ENCODE results near the gene TAS2R5. TPM values are rescaled to one million over a fixed set of nuclear protein-coding genes. Genes with fewer than 3 reads are reported as not detected.
"Not testable (repeated sequence)": the region's sequence is repeated elsewhere in the genome, so short reads cannot be mapped to it uniquely, and the experiment has no call there.

TAS2R5 gene
- total RNA-seq, 2 donors from 2014 or later: 3.1 to 3.6 TPM

GRCh38 chr7:141748396-141748795 lies 41.6 kb upstream of the TAS2R5 start:
- Mint-ChIP-seq H3K27me3 (ENCODE audit: insufficient read depth) (no peaks in the 10 kb centered on the region), H3K36me3 (ENCODE audit: low read depth) (peaks cover 87% of the 10 kb centered on the region), H3K27ac (no peak overlapping the region), H3K4me1 (no peaks in the 10 kb centered on the region), H3K9me3 (peaks cover 37% of the 10 kb centered on the region), H3K4me3 (no peak overlapping the region)
- H3K9ac ChIP-seq (ENCODE audit: extremely low read depth, low read length, poor library complexity, severe bottlenecking): no peak overlapping the region
- no peaks in the 10 kb centered on the region for H3K27me3 ChIP-seq (ENCODE audit: control insufficient read depth, insufficient read depth, low read length, poor library complexity, severe bottlenecking)
- H3K4me3 ChIP-seq (ENCODE audit: low read length): no peak overlapping the region
- WGBS, 2 experiments (ENCODE audit: insufficient coverage in 1 of 2, insufficient read length in 1 of 2): 95 to 100% methylated on average over 2 of the region's 2 CpGs
- H3K36me3 ChIP-seq (ENCODE audit: control insufficient read depth, insufficient read depth, low read length): peaks cover 98% of the 10 kb centered on the region
- no peak for DNase-seq
- no peak overlapping the region for H3K27ac ChIP-seq (ENCODE audit: low read depth, low read length)
- H3K4me1 ChIP-seq (ENCODE audit: control insufficient read depth, insufficient read depth, low read length): no peaks in the 10 kb centered on the region
- no peak for TF ChIP-seq CTCF (conservative IDR thresholded peaks at IDR 0.05)
- H3K9me3 ChIP-seq (ENCODE audit: control insufficient read depth, low read length): peaks cover 50% of the 10 kb centered on the region

GRCh38 chr7:141751904-141752303 lies 38.1 kb upstream of the TAS2R5 start:
- not testable (repeated sequence) for H3K27ac ChIP-seq (ENCODE audit: low read depth, low read length); H3K4me1 Mint-ChIP-seq; H3K4me1 ChIP-seq (ENCODE audit: control insufficient read depth, insufficient read depth, low read length); H3K27me3 Mint-ChIP-seq (ENCODE audit: insufficient read depth); H3K27me3 ChIP-seq (ENCODE audit: control insufficient read depth, insufficient read depth, low read length, poor library complexity, severe bottlenecking); H3K27ac Mint-ChIP-seq; H3K9ac ChIP-seq (ENCODE audit: extremely low read depth, low read length, poor library complexity, severe bottlenecking); H3K4me3 Mint-ChIP-seq
- Histone ChIP-seq H3K36me3 (ENCODE audit: control insufficient read depth, insufficient read depth, low read length) (peaks cover 96% of the 10 kb centered on the region), H3K9me3 (ENCODE audit: control insufficient read depth, low read length) (peaks cover 58% of the 10 kb centered on the region), H3K4me3 (ENCODE audit: low read length) (peak overlapping the region; percentile 32)
- peak; percentile 60 for DNase-seq
- Mint-ChIP-seq H3K36me3 (ENCODE audit: low read depth) (peaks cover 91% of the 10 kb centered on the region), H3K9me3 (peaks cover 39% of the 10 kb centered on the region)
- WGBS, 2 experiments (ENCODE audit: insufficient coverage in 1 of 2, insufficient read length in 1 of 2): 92 to 97% methylated on average over 8 to 10 of the region's 10 CpGs

DNA sequence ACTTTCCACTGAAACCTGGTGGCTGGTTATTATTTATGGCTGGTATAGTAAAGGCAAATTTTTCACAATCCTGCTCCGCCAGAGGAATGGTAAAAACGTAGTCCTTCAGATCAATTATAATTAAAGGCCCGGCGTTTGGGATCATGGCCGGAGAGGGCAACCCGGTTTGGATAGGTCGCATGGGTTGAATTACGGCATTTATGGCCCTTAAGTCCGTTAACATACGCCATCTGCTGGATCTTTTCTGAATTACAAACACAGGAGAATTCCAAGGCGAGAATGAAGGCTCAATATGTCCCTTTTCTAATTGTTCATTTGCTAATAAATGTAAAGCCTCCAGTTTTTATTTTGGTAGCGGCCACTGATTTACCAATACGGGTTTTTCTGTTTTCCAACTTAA lies 37.4 kb upstream of the TAS2R5 start:
- H3K36me3 Mint-ChIP-seq (ENCODE audit: low read depth): peaks cover 98% of the 10 kb centered on the region
- H3K27ac Mint-ChIP-seq: no peak overlapping the region
- peaks cover 39% of the 10 kb centered on the region for H3K9me3 Mint-ChIP-seq
- H3K4me3 Mint-ChIP-seq: no peak overlapping the region
- no peak overlapping the region for H3K27ac ChIP-seq (ENCODE audit: low read depth, low read length)
- H3K27me3 ChIP-seq (ENCODE audit: control insufficient read depth, insufficient read depth, low read length, poor library complexity, severe bottlenecking): no peaks in the 10 kb centered on the region
- no peak overlapping the region for H3K9ac ChIP-seq (ENCODE audit: extremely low read depth, low read length, poor library complexity, severe bottlenecking)
- no peak for DNase-seq
- 93% methylated on average over 10 to 13 of the region's 13 CpGs for WGBS, 2 experiments (ENCODE audit: insufficient coverage in 1 of 2, insufficient read length in 1 of 2)
- peak; percentile 71 for TF ChIP-seq CTCF (conservative IDR thresholded peaks at IDR 0.05)
- H3K4me3 ChIP-seq (ENCODE audit: low read length): peak overlapping the region; percentile 32
- peaks cover 98% of the 10 kb centered on the region for H3K36me3 ChIP-seq (ENCODE audit: control insufficient read depth, insufficient read depth, low read length)
- no peaks in the 10 kb centered on the region for H3K27me3 Mint-ChIP-seq (ENCODE audit: insufficient read depth)
- H3K4me1 ChIP-seq (ENCODE audit: control insufficient read depth, insufficient read depth, low read length): no peaks in the 10 kb centered on the region
- no peaks in the 10 kb centered on the region for H3K4me1 Mint-ChIP-seq
- peaks cover 63% of the 10 kb centered on the region for H3K9me3 ChIP-seq (ENCODE audit: control insufficient read depth, low read length)

DNA sequence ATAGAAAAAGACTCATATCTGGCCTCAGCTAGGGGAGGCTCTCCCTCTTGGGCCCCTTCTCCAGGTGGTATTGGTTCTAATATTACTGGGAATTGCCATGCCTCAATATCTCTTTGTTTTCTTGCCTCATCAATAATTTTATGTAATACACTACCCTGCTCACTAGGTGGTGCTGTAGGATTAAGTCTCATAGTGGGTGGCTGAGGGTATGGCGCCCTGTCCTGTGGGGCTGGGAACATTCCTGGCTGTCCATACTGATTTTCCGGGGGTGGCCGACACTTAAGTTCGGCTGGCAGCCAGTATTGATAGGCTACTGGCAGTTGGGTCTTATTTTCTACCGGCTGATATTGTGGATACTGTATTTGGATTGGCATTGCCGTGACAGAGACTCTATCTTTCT lies 35.1 kb upstream of the TAS2R5 start:
- WGBS, 2 experiments (ENCODE audit: insufficient coverage in 1 of 2, insufficient read length in 1 of 2): 93 to 100% methylated on average over 1 to 6 of the region's 6 CpGs
- Mint-ChIP-seq H3K27me3 (ENCODE audit: insufficient read depth) (no peaks in the 10 kb centered on the region), H3K36me3 (ENCODE audit: low read depth) (peaks cover 96% of the 10 kb centered on the region), H3K4me3 (no peak overlapping the region), H3K4me1 (no peaks in the 10 kb centered on the region), H3K9me3 (peaks cover 38% of the 10 kb centered on the region), H3K27ac (no peak overlapping the region)
- Histone ChIP-seq H3K4me1 (ENCODE audit: control insufficient read depth, insufficient read depth, low read length) (no peaks in the 10 kb centered on the region), H3K27me3 (ENCODE audit: control insufficient read depth, insufficient read depth, low read length, poor library complexity, severe bottlenecking) (no peaks in the 10 kb centered on the region), H3K4me3 (ENCODE audit: low read length) (no peak overlapping the region), H3K9me3 (ENCODE audit: control insufficient read depth, low read length) (peaks cover 57% of the 10 kb centered on the region), H3K9ac (ENCODE audit: extremely low read depth, low read length, poor library complexity, severe bottlenecking) (no peak overlapping the region), H3K27ac (ENCODE audit: low read depth, low read length) (no peak overlapping the region), H3K36me3 (ENCODE audit: control insufficient read depth, insufficient read depth, low read length) (peaks cover 93% of the 10 kb centered on the region)
- peak; percentile 75 for TF ChIP-seq CTCF (conservative IDR thresholded peaks at IDR 0.05)
- DNase-seq: peak; percentile 63
